GM21515 (cell line): ENCODE results near the gene KCNH6.

Experiments used
- ATAC-seq: cut with Tn5 transposase; IDR thresholded peaks from one replicate; pipeline ENCODE4 v1.9.1; 2021; ENCODE audit not compliant: unreplicated experiment

Gene KCNH6

DNA sequence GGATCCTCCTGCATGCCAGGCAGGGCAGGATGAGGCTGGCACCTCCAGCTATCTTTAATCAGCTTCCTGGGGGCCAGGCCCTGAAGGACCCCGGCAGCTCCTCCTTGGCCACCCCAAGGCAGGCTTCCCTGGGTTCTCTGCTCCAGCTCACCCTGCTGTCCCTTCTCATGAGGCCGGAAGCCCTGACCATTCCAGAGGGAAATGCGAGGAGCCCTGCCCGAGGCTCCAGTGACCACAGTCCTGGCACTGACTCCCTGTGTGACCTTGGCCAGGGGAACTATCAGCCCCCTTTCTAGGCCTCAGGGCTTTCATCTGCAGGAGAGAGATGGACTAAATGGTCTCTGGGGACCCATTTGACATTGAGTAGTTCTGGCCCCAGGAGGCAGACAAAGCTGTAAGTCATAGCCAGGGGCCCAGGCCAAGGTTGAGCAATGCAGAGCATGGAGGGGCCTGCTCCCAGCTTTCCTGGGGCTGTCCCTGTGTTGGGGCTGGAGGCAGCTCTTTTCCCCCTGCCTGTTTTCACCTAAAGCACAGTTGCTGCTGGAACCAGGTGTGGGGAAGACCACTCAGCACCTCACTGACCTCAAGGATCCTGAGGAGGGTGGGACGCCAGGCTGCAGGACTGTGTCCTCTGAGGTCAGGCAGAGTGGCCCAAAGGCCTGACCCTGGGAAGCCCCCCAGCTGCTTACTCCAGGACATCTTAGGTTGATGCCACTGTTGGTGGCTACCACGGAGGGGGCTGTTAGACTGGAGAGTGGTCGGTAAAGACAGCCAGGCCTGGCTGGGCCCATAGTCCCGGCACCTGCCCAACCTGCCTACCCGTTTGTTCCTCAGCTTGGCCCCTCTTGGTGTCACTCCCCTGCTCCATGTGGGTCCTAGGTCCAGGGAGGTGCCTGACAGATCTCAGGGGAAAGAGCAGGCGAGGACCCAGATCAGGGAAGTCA, 8.1 kb downstream of the KCNH6 start:
- no peak for ATAC-seq

DNA sequence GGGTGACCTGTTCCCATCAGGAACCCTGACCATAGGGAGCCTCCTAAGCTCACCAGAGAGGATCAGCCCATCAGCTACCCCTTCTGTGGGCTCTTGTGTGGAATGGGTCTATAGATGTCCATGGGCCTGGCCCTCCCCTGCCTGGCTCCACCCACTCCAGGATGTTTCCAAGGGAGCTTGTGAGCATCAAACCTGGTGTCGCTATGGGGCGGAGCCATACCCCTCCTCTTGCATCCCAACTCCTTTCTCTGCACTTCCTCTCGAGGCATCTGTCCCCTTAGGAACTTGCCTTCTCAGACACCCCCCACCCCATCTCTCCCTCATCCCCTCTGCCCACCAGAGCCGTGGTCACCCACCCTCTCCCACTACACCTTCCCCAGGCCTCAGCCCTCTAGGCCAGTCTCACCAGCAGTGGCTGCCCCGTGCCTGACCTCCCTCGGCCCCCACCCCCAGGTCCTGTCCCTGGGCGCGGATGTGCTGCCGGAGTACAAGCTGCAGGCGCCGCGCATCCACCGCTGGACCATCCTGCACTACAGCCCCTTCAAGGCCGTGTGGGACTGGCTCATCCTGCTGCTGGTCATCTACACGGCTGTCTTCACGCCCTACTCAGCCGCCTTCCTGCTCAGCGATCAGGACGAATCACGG, 10.4 kb downstream of the KCNH6 start:
- no peak for ATAC-seq

DNA sequence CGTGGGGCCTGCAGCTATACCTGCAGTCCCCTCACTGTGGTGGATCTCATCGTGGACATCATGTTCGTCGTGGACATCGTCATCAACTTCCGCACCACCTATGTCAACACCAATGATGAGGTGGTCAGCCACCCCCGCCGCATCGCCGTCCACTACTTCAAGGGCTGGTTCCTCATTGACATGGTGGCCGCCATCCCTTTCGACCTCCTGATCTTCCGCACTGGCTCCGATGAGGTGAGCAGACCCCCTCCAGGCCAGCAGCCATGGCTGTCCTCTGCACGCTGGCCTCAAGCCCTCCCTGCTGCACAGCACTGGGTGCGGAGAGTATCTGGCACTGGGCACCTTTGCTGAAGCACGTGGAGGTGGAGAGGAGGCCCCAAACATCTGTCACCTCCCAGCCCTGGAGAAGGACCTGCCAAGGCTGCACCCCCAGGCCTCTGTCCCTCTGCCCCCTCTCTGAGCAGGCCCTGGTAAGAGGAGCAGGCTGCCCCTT, 11.0 kb downstream of the KCNH6 start:
- ATAC-seq, result no peak

DNA sequence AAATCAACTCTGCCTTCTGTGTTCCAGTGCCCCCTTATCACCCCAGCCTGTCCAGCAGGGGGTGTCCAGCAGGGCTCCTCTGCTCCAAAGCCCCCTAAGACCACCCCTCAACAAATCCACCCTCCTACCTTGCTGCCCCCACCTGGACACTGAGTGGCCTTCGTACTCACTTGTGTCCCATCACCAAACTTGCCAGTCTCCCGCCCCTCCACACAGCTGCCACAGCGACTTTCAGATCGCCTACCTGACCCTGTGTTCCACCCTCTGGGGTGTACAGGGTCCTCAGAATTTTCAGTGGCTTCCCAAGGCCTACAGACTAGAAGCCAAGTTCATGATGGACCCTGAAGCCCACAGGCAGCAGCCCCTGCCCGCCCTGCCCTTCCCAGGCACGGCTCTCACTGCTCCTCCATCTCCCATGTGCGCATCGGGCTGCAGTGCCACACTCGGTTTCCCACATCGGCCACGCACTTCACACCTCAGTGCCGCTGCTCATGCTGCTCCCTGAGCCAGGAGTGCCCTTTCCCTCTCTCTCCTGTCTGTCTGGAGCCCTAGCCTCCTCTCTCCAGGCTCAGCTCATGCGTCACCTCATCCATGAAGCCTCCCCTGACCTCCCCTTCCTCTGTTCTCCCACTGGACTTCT, 11.8 kb downstream of the KCNH6 start:
- ATAC-seq, result no peak

DNA sequence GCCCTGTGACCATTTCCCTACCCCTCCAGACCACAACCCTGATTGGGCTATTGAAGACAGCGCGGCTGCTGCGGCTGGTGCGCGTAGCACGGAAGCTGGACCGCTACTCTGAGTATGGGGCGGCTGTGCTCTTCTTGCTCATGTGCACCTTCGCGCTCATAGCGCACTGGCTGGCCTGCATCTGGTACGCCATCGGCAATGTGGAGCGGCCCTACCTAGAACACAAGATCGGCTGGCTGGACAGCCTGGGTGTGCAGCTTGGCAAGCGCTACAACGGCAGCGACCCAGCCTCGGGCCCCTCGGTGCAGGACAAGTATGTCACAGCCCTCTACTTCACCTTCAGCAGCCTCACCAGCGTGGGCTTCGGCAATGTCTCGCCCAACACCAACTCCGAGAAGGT, 12.5 kb downstream of the KCNH6 start:
- no peak for ATAC-seq

DNA sequence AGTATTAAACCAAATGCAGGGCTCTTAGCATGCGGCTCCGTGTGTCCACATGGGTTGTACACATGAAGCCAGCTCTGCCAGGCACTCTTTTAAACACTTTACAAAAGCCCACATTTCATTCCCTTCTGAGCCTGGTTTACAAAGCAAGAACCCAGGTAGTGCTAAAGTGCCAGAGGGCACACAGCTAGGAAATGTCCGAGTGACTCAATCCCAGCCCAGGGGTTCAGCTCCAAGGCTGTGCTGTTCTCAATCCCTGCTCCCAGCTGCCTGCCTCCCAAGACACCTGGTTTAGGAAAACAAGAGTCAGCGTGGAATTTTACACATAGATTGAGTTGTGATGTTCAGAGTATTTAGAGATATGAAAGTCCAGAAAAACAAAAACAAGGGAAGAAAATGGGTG, 13.8 kb downstream of the KCNH6 start:
- no peak for ATAC-seq

DNA sequence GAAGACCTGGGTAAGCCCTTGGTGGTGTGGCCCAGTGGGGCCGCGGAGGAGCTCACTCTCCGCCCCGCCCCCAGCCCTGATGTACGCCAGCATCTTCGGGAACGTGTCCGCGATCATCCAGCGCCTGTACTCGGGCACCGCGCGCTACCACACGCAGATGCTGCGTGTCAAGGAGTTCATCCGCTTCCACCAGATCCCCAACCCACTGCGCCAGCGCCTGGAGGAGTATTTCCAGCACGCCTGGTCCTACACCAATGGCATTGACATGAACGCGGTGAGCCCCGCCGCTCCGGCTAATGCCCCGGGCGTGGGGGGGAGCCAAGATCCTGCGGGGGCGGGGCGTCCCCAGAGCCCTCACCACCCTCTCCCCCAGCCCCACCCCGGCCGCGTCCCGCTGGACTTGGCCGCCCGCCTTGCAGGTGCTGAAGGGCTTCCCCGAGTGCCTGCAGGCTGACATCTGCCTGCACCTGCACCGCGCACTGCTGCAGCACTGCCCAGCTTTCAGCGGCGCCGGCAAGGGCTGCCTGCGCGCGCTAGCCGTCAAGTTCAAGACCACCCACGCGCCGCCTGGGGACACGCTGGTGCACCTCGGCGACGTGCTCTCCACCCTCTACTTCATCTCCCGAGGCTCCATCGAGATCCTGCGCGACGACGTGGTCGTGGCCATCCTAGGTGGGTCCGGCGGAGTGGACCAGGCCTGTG, 15.0 kb downstream of the KCNH6 start:
- ATAC-seq, result no peak

DNA sequence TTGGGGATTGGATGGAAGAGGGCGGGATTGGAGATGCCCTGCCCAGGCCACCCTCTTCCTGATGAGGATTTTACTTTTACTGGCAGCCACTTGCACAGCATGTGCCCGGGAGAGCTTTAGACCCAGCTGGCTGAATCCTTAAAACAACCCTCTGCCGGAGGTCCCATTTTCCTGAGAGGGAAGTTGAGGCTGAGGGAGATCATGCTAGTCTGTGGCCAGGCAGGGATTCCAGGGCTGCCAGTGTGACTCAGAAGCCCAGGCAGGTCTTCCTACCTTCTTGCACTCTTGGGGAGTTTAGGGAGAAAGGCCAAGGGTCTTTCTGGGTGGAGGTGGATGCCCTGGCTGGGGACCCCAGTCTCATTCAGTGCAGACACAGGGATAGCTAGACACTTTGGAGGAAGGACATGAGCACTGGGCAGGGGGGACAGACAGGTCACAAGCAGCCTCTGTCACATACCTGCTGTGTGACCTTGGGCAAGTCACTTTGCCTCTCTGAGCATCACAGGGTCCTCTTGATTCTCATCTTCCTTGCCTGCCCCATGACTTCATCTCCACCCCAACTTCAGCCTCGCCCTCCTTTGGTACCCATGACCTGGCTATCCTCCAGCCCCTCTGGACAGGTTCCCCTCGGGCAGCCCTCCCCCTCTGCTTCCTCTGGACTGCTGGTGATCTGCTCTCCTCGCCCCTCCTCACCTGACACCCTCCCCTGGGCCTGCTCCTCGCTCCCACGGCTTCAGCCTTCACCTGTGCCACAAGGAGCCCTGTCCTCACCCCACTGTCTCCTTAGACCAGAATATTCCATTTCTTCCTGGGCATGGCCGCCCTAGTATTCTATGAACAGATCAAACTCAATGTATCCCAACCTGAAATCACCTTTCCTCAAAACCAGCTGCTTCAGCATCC, 15.8 kb downstream of the KCNH6 start:
- no peak for ATAC-seq

DNA sequence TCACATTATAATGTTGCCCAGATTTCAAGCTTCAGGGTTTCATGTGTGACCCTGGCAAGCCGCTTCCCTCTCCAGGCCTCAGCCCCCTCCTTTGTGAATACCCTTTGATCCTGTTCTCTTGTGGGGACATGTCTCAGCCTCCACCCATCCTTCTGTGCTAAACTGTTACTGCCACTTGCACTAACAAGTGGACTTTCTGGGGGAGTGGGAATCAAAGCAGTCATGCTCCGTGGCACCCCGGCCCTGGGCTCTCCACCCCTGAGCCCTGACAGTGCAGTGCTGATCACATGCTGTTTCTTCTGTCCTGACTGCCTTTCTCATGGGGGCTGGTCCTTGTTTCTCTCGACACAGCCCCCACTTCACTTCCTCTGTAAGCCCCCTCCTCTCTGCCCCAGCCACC, 17.4 kb downstream of the KCNH6 start:
- no peak for ATAC-seq

DNA sequence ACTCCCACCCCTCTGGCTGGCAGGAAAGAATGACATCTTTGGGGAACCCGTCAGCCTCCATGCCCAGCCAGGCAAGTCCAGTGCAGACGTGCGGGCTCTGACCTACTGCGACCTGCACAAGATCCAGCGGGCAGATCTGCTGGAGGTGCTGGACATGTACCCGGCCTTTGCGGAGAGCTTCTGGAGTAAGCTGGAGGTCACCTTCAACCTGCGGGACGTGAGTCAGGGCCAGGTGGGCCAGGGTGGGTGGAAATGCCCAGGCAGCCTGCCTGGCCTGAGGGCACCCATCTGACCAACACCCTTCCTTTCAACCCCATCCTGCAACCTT, 19.0 kb downstream of the KCNH6 start:
- no peak for ATAC-seq

DNA sequence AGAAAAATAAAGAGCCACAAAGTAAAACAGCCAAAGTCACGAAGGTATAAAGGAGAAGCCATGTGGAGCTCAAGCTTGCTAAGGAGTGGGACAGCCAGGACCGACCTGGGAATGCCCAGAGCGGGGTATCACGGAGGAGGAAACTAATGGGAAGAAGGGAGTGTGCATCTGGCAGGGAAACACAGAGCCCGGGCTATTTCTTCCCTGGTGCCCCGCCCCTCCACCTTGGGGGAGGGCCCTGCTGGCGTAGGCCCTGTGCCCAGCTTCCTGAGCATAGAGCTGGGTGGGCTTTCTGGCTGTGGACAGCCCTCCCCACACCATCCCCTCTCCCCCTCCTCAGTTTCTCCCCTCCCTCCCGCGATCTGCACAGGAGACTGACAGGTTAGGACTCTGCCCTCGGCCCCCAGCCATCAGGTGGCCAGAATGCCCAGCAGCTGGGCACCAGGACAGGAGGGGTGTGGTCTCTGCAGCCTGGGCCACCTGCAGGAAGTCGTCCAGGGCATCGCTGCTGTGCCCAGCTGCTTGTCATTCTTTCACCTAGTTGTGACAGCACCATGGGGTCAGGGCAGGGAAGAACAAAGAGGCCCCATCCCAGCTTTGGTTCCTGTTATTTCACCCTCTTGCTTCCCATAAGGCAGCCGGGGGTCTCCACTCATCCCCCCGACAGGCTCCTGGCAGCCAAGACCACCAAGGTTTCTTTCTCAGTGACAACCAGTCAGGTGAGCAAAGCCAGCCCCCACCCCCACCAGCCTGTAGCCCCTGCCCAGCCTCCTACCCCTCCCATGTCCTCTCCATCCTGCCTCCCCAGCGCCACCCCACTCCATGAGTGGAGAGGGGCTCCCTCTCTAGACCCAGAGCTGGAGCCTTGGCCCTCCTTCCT, 20.0 kb downstream of the KCNH6 start:
- no peak for ATAC-seq

DNA sequence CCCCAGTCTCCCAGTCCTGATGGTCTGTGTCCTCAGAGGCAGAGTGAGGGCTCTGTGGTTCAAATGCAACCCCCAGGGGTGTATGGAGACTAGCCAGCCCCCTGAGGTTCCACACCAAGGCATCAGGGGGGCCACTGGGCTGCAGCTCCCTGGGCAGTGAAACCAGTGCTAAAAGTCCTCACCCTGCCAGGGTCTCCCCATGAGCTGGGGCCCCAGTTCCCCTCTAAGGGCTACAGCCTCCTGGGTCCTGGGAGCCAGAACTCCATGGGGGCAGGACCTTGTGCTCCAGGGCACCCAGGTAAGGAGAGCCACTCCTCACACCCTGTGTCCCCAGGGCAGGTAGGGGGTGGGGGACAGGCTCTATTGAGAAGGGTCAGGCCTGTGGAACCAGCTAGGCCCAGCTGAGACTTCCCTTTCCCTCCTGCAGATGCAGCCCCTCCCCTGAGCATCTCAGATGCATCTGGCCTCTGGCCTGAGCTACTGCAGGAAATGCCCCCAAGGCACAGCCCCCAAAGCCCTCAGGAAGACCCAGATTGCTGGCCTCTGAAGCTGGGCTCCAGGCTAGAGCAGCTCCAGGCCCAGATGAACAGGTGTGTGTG, 20.8 kb downstream of the KCNH6 start:
- no peak for ATAC-seq

DNA sequence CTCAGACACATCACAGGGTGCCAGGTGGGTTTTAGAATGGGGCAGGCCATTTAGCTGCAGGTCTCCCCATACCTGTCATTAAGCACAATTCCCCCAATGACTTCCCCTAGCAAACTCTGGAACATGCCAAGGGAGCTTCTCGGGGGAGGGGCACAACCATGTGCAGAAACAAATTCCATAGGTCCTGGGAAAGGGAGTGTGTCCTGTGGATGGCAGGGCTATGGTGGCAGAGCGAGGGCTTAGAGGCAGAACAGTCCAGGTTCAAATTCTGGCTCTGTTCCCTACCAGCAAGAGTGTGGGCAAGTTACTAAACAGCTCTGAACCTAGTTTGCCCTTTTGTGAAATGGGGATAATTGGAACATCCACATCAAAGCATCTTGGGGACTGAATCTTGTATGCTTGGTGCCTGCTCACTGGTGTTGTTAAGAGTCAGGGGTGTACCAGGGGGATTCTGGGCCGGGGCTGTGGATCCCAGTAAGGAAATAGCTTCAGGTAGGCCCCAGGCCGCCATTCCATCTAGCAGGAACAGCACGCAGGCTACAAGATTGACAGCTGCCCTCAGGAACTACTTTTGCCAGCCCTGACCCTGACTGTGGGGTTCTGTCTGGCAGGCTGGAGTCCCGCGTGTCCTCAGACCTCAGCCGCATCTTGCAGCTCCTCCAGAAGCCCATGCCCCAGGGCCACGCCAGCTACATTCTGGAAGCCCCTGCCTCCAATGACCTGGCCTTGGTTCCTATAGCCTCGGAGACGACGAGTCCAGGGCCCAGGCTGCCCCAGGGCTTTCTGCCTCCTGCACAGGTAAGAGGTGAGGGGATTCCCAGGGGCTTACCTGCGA, 21.5 kb downstream of the KCNH6 start:
- no peak for ATAC-seq

DNA sequence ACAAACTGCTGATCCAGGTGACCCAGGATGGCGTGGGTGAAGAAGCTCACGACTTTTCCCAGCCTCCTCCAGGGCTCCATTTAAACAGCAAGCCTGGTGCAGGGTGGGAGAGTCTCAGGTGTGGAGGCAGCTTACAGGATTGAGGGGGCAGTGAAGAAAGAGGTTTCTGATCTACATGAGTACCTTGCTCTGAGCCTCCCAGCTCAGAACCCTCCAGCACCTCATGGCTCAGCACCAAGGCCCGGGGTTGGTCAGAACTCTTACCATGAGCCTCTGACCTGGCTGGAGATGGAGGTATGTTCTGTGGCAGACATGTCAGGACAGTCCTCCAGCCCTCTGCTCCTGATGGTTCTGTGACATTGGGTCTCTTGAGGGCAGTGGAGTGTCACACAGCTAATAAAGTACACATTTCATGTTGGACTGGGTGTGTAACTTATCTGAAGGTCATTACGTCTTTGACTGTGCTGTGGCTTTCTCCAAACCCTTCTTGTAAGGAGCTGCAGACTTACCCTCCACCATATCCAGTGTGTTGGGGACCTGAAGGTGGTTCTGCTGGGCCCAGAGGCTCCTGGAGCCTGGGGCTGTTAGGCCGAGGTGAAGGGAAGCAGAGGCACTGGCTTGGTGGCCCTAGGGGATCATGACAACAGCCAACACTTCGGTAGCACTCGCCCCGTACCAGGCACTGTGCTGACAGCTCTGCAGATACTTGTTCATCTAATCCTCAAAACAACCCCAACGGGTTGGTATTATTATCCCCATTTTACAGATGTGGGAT, 23.3 kb downstream of the KCNH6 start:
- no peak for ATAC-seq

DNA sequence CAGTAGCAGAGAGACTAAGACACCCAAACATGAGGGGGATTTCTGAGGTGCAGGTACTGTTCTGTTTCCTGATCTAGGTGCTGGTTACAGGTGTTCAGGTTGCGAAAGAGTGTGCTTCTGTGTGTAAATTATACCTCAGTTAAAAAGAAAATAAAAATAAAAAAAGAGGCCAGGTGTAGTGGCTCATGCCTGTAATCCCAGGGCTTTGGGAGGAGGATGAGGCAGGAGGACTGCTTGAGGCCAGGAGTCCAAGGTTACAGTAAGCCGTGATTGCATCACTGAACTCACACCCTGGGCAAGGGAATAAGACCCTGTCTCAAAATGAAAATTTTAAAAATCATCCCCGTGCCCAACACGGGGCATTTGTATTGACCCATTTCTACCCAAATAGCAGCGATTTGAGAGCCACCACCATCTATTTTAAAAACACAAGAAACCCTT, 23.9 kb downstream of the KCNH6 start:
- ATAC-seq, result no peak

DNA sequence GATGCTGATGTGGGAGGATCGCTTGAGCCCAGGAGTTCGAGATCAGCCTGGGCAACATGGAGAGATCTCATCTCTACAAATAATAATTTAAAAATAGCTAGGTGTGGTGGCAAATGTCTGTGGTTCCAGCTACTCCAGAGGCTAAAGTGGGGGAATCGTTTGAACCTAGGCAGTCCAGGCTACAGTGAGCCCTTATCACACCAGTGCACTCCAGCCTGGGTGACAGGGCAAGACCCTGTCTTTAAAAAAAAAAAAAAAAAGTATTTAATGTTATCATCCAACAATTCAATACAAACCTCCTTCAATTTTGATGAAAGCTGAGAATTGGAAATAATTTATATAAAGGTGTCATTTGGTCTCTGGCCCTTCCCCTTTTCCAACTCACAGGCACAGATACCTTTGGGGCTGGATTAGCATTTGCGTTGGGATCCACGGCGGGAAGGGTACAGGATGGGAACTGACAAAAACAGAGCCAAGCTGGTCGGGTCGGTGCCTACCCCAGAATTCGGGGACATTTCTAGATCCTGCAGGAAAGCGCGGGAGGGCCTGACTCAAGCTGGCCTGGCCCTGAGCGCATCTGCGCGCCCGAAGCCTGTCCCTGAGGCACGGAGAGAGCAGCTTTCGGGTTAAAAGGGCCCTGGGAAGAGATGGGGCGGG, 26.3 kb downstream of the KCNH6 start:
- ATAC-seq, result peak; percentile 24
